Upper lobe of left lung (tissue), 6 donors: ENCODE measurements around the gene SNAPIN. TPM values are rescaled to one million over a fixed set of nuclear protein-coding genes. Genes with fewer than 3 reads are reported as not detected.

Experiments
- ATAC-seq, 2 donors: fragments of 200-7000 bp; cut with Tn5 transposase; one replicate each; pipeline ENCODE4 v1.9.1; 2022; ENCODE audit warnings: mild to moderate bottlenecking in 2 of 2, moderate library complexity in 2 of 2; ENCODE audit not compliant: low FRiP score in 2 of 2
- DNase-seq, 2 donors: peaks; one replicate each; pipeline ENCODE4 v3.0.0-alpha.2; 2019 to 2020
- H3K27ac ChIP-seq, 4 donors: fragments of 200-600 bp; sonication (generic); one replicate each; pipeline ENCODE4 v1.5.1; 2016 to 2019
- H3K27me3 ChIP-seq, 4 donors: fragments of 200-600 bp; sonication (generic); one replicate each; pipeline ENCODE4 v1.5.1; 2017 to 2019
- H3K36me3 ChIP-seq, 4 donors: fragments of 200-600 bp; sonication (generic); one replicate each; pipeline ENCODE4 v1.5.1; 2016 to 2019
- H3K4me1 ChIP-seq, 4 donors: fragments of 200-600 bp; sonication (generic); one replicate each; pipeline ENCODE4 v1.5.1; 2018 to 2019
- H3K4me3 ChIP-seq, 4 donors: fragments of 200-600 bp; sonication (generic); one replicate each; pipeline ENCODE4 v1.5.1; 2017 to 2019; ENCODE audit warnings: mild to moderate bottlenecking in 2 of 4, moderate library complexity in 1 of 4
- H3K9me3 ChIP-seq, 4 donors: fragments of 200-600 bp; sonication (generic); one replicate each; pipeline ENCODE4 v1.5.1; 2018 to 2019
- CTCF ChIP-seq, 6 experiments: fragments of 450-650 bp in 4 of 6; fragments of 200-600 bp in 2 of 6; sonication (generic) in 2 of 6; IDR thresholded peaks; one replicate each; pipeline ENCODE4 v1.5.1; 2016 to 2019; ENCODE audit warnings: antibody characterized with exemption in 6 of 6
- EP300 ChIP-seq, 4 donors: sonication (generic); formaldehyde crosslinking; IDR thresholded peaks; one replicate each; pipeline ENCODE4 v1.5.1; 2017; ENCODE audit warnings: antibody characterized with exemption in 4 of 4, control low read depth in 2 of 4
- POLR2A ChIP-seq, 4 donors: fragments of 450-650 bp; IDR thresholded peaks; one replicate each; pipeline ENCODE4 v1.5.1; 2016 to 2017; ENCODE audit warnings: antibody characterized with exemption in 4 of 4, mild to moderate bottlenecking in 2 of 4
- POLR2AphosphoS5 ChIP-seq, 2 donors: sonication (generic); formaldehyde crosslinking; IDR thresholded peaks; one replicate each; pipeline ENCODE4 v1.5.1; 2017; ENCODE audit warnings: antibody characterized with exemption in 2 of 2
- WGBS, 2 donors: methylation state at CpG; one replicate each; pipeline ENCODE4 v1.1.5; 2017 to 2018; 5-methylcytosine and 5-hydroxymethylcytosine counted together
- total RNA-seq, 6 donors: library from RNA; depleted of rRNA in 4 of 6; stranded (reverse); fragments of >200 nt in 4 of 6; gene quantifications; one replicate each; pipeline versions ENCODE4 v1.1.0 to v1.2.1, GENCODE V29; 2016 to 2021
- donor health status: DM: no; HTN: no; CAD: no; lungs with moderate emphysema.
- donor health status: DM: no; HTN: yes; CAD: no; lungs with severe emphysema.

Gene SNAPIN
- total RNA-seq, 6 donors from 2014 or later: 13.5 to 44.4 (median 35.2) TPM

GRCh38 chr1:153614189-153614900 lies 44.2 kb upstream of the SNAPIN start:
- Histone ChIP-seq H3K4me3 (peak overlapping the region in 3 of 4 donors; percentile 17 to 46 (median 40)), H3K27ac (peak overlapping the region in 3 of 4 donors; percentile 7 to 99 (median 86)), H3K36me3 (peaks cover 0 to 7% (median 2%) of the 10 kb centered on the region in 4 donors), H3K9me3 (no peaks in the 10 kb centered on the region), H3K27me3 (no peaks in the 10 kb centered on the region), H3K4me1 (peaks cover 42 to 70% (median 59%) of the 10 kb centered on the region in 4 donors)
- DNase-seq (no peak), ATAC-seq (no peak)
- no peak for TF ChIP-seq CTCF (IDR thresholded peaks at IDR 0.05)
- no peak for TF ChIP-seq POLR2A (IDR thresholded peaks at IDR 0.05)
- no peak for TF ChIP-seq POLR2AphosphoS5 (IDR thresholded peaks at IDR 0.05)
- TF ChIP-seq EP300 (IDR thresholded peaks at IDR 0.05): no peak
- WGBS, 2 donors: 76 to 77% methylated on average over 2 of the region's 2 CpGs

- ATAC-seq (no peak), DNase-seq (no peak)
- H3K27ac ChIP-seq: peak overlapping the region in 2 of 4 donors; percentile 64 to 86
- no peaks in the 10 kb centered on the region for H3K9me3 ChIP-seq
- H3K4me3 ChIP-seq: peak overlapping the region in 3 of 4 donors; percentile 17 to 46 (median 40)
- no peak for TF ChIP-seq POLR2AphosphoS5 (IDR thresholded peaks at IDR 0.05)
- TF ChIP-seq CTCF (IDR thresholded peaks at IDR 0.05): no peak
- no peak for TF ChIP-seq EP300 (IDR thresholded peaks at IDR 0.05)
- no peak for TF ChIP-seq POLR2A (IDR thresholded peaks at IDR 0.05)
- H3K27me3 ChIP-seq: no peaks in the 10 kb centered on the region
- WGBS, 2 donors: 84 to 95% methylated on average over 3 to 7 of the region's 7 CpGs
- peaks cover 37 to 65% (median 54%) of the 10 kb centered on the region in 4 donors for H3K4me1 ChIP-seq
- peaks cover 0 to 7% (median 5%) of the 10 kb centered on the region in 4 donors for H3K36me3 ChIP-seq
Observed at GRCh38 chr1:153614906-153615305, 43.6 kb upstream of the SNAPIN start.

- TF ChIP-seq CTCF (IDR thresholded peaks at IDR 0.05) (no peak), EP300 (IDR thresholded peaks at IDR 0.05) (no peak), POLR2AphosphoS5 (IDR thresholded peaks at IDR 0.05) (no peak), POLR2A (IDR thresholded peaks at IDR 0.05) (no peak)
- Histone ChIP-seq H3K4me3 (peak overlapping the region in 3 of 4 donors; percentile 17 to 46 (median 40)), H3K27ac (peak overlapping the region; percentile 58 to 86 (median 76)), H3K36me3 (peaks cover 0 to 8% (median 6%) of the 10 kb centered on the region in 4 donors), H3K9me3 (no peaks in the 10 kb centered on the region), H3K4me1 (peaks cover 32 to 60% (median 49%) of the 10 kb centered on the region in 4 donors), H3K27me3 (no peaks in the 10 kb centered on the region)
- 100% methylated on average over 2 of the region's 2 CpGs; no CpG with 5 or more reads in 1 of the 2 donors for WGBS, 2 donors
- no peak for ATAC-seq
- no peak for DNase-seq
Observed at GRCh38 chr1:153615406-153615805, 43.1 kb upstream of the SNAPIN start.

GRCh38 chr1:153616144-153616916 lies 42.2 kb upstream of the SNAPIN start, which contains the start of gene S100A14:
Gene S100A14 (minus strand): TSS chr1:153616325. CDS start chr1:153615858, 467 bp downstream.
- Histone ChIP-seq H3K4me3 (peak within 1 kb of the TSS in 3 of 4 donors; percentile 17 to 46 (median 40)), H3K4me1 (peaks cover 22 to 50% (median 39%) of the 10 kb centered on the region in 4 donors), H3K36me3 (peaks cover 0 to 8% (median 6%) of the 10 kb centered on the region in 4 donors), H3K27ac (peak within 1 kb of the TSS; percentile 58 to 86 (median 76)), H3K27me3 (no peaks in the 10 kb centered on the region), H3K9me3 (no peaks in the 10 kb centered on the region)
- WGBS, 2 donors: 46 to 52% methylated on average over 8 to 10 of the region's 10 CpGs
- peak; percentile 23 to 78 for TF ChIP-seq POLR2AphosphoS5 (IDR thresholded peaks at IDR 0.05)
- no peak for TF ChIP-seq CTCF (IDR thresholded peaks at IDR 0.05)
- peak in 2 of 4 donors; percentile 36 to 46 for TF ChIP-seq POLR2A (IDR thresholded peaks at IDR 0.05)
- no peak for TF ChIP-seq EP300 (IDR thresholded peaks at IDR 0.05)
- ATAC-seq: peak; percentile 67 to 88
- DNase-seq: peak in 1 of 2 donors; percentile 94
